Neuronal stem cell (in vitro differentiated cells): Measurements from ENCODE around the gene WRNIP1.

Experiments
- DNase-seq: peaks from one replicate; pipeline ENCODE4 v3.0.0-alpha.2; 2013; ENCODE audit warnings: low spot score
- H2AFZ ChIP-seq: one replicate; pipeline ENCODE4 v1.6.1; 2013; ENCODE audit warnings: mild to moderate bottlenecking, low read length, inconsistent platforms
- H2AK5ac ChIP-seq: 2 replicates; pipeline ENCODE4 v1.6.1; 2013; ENCODE audit warnings: low read depth, mild to moderate bottlenecking, inconsistent platforms, low read length, moderate library complexity, mixed read lengths
- H2BK120ac ChIP-seq: 2 replicates; pipeline ENCODE4 v1.6.1; 2013; ENCODE audit warnings: low read depth, mild to moderate bottlenecking, inconsistent platforms, low read length, moderate library complexity, mixed read lengths
- H2BK12ac ChIP-seq: one replicate; pipeline ENCODE4 v1.6.1; 2013; ENCODE audit warnings: low read length, inconsistent platforms
- H2BK15ac ChIP-seq: 2 replicates; pipeline ENCODE4 v1.6.1; 2013; ENCODE audit warnings: mild to moderate bottlenecking, low read length, inconsistent platforms, mixed read lengths
- H2BK5ac ChIP-seq: one replicate; pipeline ENCODE4 v1.6.1; 2013; ENCODE audit warnings: inconsistent platforms, mild to moderate bottlenecking, low read length, moderate library complexity
- H3K14ac ChIP-seq: one replicate; pipeline ENCODE4 v1.6.1; 2013; ENCODE audit warnings: low read length, inconsistent platforms
- H3K18ac ChIP-seq: 2 replicates; pipeline ENCODE4 v1.6.1; 2013; ENCODE audit warnings: low read length, inconsistent platforms
- H3K23ac ChIP-seq: 2 replicates; pipeline ENCODE4 v1.6.1; 2013; ENCODE audit warnings: low read depth, mild to moderate bottlenecking, mixed read lengths, low read length, inconsistent platforms; ENCODE audit not compliant: poor library complexity
- H3K27ac ChIP-seq: replicated peaks from 3 replicates; pipeline ENCODE4 v1.5.1; 2013; ENCODE audit warnings: low read length, inconsistent platforms
- H3K27me3 ChIP-seq, 3 experiments: 2 replicates each; pipeline ENCODE4 v1.6.1; 2013; ENCODE audit warnings: low read length in 3 of 3, mild to moderate bottlenecking in 2 of 3, inconsistent platforms in 1 of 3, low read depth in 1 of 3, mixed read lengths in 1 of 3, moderate library complexity in 1 of 3; ENCODE audit not compliant: control insufficient read depth in 3 of 3, insufficient read depth in 3 of 3
- H3K36me3 ChIP-seq, 2 donors: replicated peaks in 1 of 2; 2 replicates each; pipeline ENCODE4 v1.6.1; 2013; ENCODE audit warnings: low read length in 2 of 2; ENCODE audit not compliant: control insufficient read depth in 2 of 2, insufficient read depth in 2 of 2
- H3K4ac ChIP-seq: 2 replicates; pipeline ENCODE4 v1.6.1; 2013; ENCODE audit warnings: inconsistent platforms, mild to moderate bottlenecking, low read length, moderate library complexity
- H3K4me1 ChIP-seq, 2 donors: 1 replicate in 1 of 2; 2 replicates in 1 of 2; pipeline ENCODE4 v1.6.1; 2013; ENCODE audit warnings: low read length in 2 of 2, low read depth in 1 of 2; ENCODE audit not compliant: control insufficient read depth in 2 of 2, insufficient read depth in 1 of 2
- H3K4me2 ChIP-seq: one replicate; pipeline ENCODE4 v1.6.1; 2013; ENCODE audit warnings: mild to moderate bottlenecking, low read length, inconsistent platforms; ENCODE audit not compliant: insufficient read depth, poor library complexity, severe bottlenecking
- H3K4me3 ChIP-seq, 2 donors: 2 replicates each; pipeline ENCODE4 v1.5.1; 2013; ENCODE audit warnings: low read length in 2 of 2, mild to moderate bottlenecking in 2 of 2, inconsistent platforms in 1 of 2, moderate library complexity in 1 of 2
- H3K79me1 ChIP-seq: one replicate; pipeline ENCODE4 v1.6.1; 2013; ENCODE audit warnings: low read depth, mild to moderate bottlenecking, inconsistent platforms, low read length, moderate library complexity
- H3K9ac ChIP-seq: one replicate; pipeline ENCODE4 v1.6.1; 2013; ENCODE audit warnings: mild to moderate bottlenecking, low read depth, low read length, inconsistent platforms; ENCODE audit not compliant: poor library complexity
- H3K9me3 ChIP-seq, 2 donors: replicated peaks in 1 of 2; 2 replicates each; pipeline versions ENCODE3 to v1.6.1; 2013; ENCODE audit warnings: low read length in 2 of 2, mild to moderate bottlenecking in 2 of 2, inconsistent platforms in 1 of 2, low read depth in 1 of 2, mixed read lengths in 1 of 2, moderate library complexity in 1 of 2; ENCODE audit not compliant: control insufficient read depth in 2 of 2, insufficient read depth in 1 of 2
- H4K8ac ChIP-seq: one replicate; pipeline ENCODE4 v1.6.1; 2013; ENCODE audit warnings: low read depth, mild to moderate bottlenecking, inconsistent platforms, low read length, moderate library complexity
- H4K91ac ChIP-seq: one replicate; pipeline ENCODE4 v1.6.1; 2013; ENCODE audit warnings: low read length, low read depth, mild to moderate bottlenecking, inconsistent platforms; ENCODE audit not compliant: poor library complexity
- WGBS, 2 donors: extraction: QIAGEN DNeasy Blood & Tissue Kit; methylation state at CpG; one replicate each; pipeline ENCODE4 v1.1.7; 2013; ENCODE audit warnings: missing lambda C conversion rate in 2 of 2, mixed read lengths in 1 of 2; ENCODE audit not compliant: insufficient read length in 2 of 2, insufficient replicate concordance in 1 of 2; ENCODE audit errors: extremely low coverage in 2 of 2; 5-methylcytosine and 5-hydroxymethylcytosine counted together

WRNIP1 gene

GRCh38 chr6:2829253-2829652 is 64.1 kb downstream of the WRNIP1 start:
- no peak overlapping the region for H2BK15ac ChIP-seq
- no CpG with 5 or more reads among the region's 2 CpGs for WGBS, 2 donors
- no peaks in the 10 kb centered on the region for H3K9me3 ChIP-seq
- no peak overlapping the region for H3K14ac ChIP-seq
- no peak overlapping the region for H3K4me3 ChIP-seq
- H3K27ac ChIP-seq = no peak overlapping the region
- no peak overlapping the region for H3K4me2 ChIP-seq
- no peak overlapping the region for H2AFZ ChIP-seq
- H3K79me1 ChIP-seq = no peaks in the 10 kb centered on the region
- H4K8ac ChIP-seq = no peak overlapping the region
- no peak overlapping the region for H2BK120ac ChIP-seq
- H3K4me1 ChIP-seq = no peaks in the 10 kb centered on the region
- H2BK12ac ChIP-seq = no peak overlapping the region
- H3K9ac ChIP-seq = no peak overlapping the region
- no peak overlapping the region for H3K18ac ChIP-seq
- H2AK5ac ChIP-seq = no peak overlapping the region
- no peak for DNase-seq
- H2BK5ac ChIP-seq = no peak overlapping the region
- no peak overlapping the region for H3K23ac ChIP-seq
- H3K4ac ChIP-seq = no peak overlapping the region
- no peaks in the 10 kb centered on the region for H3K36me3 ChIP-seq
- H3K27me3 ChIP-seq = no peaks in the 10 kb centered on the region
- no peak overlapping the region for H4K91ac ChIP-seq

- Histone ChIP-seq H3K4ac (no peak overlapping the region), H2BK120ac (no peak overlapping the region), H2BK12ac (no peak overlapping the region), H3K79me1 (no peaks in the 10 kb centered on the region), H3K23ac (no peak overlapping the region), H2BK15ac (no peak overlapping the region), H3K27me3 (no peaks in the 10 kb centered on the region), H4K91ac (no peak overlapping the region), H3K4me3 (no peak overlapping the region), H3K27ac (no peak overlapping the region), H3K14ac (no peak overlapping the region), H3K4me1 (no peaks in the 10 kb centered on the region), H4K8ac (no peak overlapping the region), H2AFZ (no peak overlapping the region), H2AK5ac (no peak overlapping the region), H3K9me3 (no peaks in the 10 kb centered on the region), H3K9ac (no peak overlapping the region), H3K36me3 (no peaks in the 10 kb centered on the region), H3K4me2 (no peak overlapping the region), H3K18ac (no peak overlapping the region), H2BK5ac (no peak overlapping the region)
- DNase-seq = no peak
- whole genome bisulfite sequencing, 2 donors = no CpG with 5 or more reads among the region's 3 CpGs
These were observed 65.0 kb downstream of the WRNIP1 start for GRCh38 chr6:2830183-2830582.

GRCh38 chr6:2831392-2831791 is 66.2 kb downstream of the WRNIP1 start:
- DNase-seq = no peak
- no peak overlapping the region for H2BK5ac ChIP-seq

GRCh38 chr6:2834262-2834661 is 69.1 kb downstream of the WRNIP1 start:
- Histone ChIP-seq H2AFZ (no peak overlapping the region), H3K36me3 (peaks cover 0 to 4% of the 10 kb centered on the region in 2 donors), H2BK120ac (no peak overlapping the region), H3K27ac (no peak overlapping the region), H3K4ac (no peak overlapping the region), H3K79me1 (no peaks in the 10 kb centered on the region), H2AK5ac (no peak overlapping the region), H3K4me3 (no peak overlapping the region), H3K4me2 (no peak overlapping the region), H3K9ac (no peak overlapping the region), H2BK5ac (no peak overlapping the region), H2BK15ac (no peak overlapping the region), H3K14ac (no peak overlapping the region), H3K27me3 (no peaks in the 10 kb centered on the region), H3K4me1 (no peaks in the 10 kb centered on the region), H3K9me3 (no peaks in the 10 kb centered on the region), H3K23ac (no peak overlapping the region), H4K8ac (no peak overlapping the region), H3K18ac (no peak overlapping the region), H4K91ac (no peak overlapping the region), H2BK12ac (no peak overlapping the region)
- no peak for DNase-seq

More at GRCh38 chr6:2831392-2831791, 66.2 kb downstream of the WRNIP1 start:
- no peak overlapping the region for H3K27ac ChIP-seq
- no peaks in the 10 kb centered on the region for H3K4me1 ChIP-seq
- no CpG with 5 or more reads among the region's 2 CpGs for WGBS, 2 donors
- no peaks in the 10 kb centered on the region for H3K9me3 ChIP-seq
- no peak overlapping the region for H3K23ac ChIP-seq
- peaks cover 0 to 2% of the 10 kb centered on the region in 2 donors for H3K36me3 ChIP-seq
- no peak overlapping the region for H2BK12ac ChIP-seq
- no peak overlapping the region for H4K8ac ChIP-seq
- no peaks in the 10 kb centered on the region for H3K27me3 ChIP-seq
- no peaks in the 10 kb centered on the region for H3K79me1 ChIP-seq
- no peak overlapping the region for H2AFZ ChIP-seq
- no peak overlapping the region for H3K9ac ChIP-seq
- no peak overlapping the region for H2AK5ac ChIP-seq
- no peak overlapping the region for H2BK120ac ChIP-seq
- no peak overlapping the region for H4K91ac ChIP-seq
- H3K4me3 ChIP-seq = no peak overlapping the region
- no peak overlapping the region for H3K14ac ChIP-seq
- H3K18ac ChIP-seq = no peak overlapping the region
- no peak overlapping the region for H3K4ac ChIP-seq
- H3K4me2 ChIP-seq = no peak overlapping the region
- H2BK15ac ChIP-seq = no peak overlapping the region
